Inflammatory macrophage treated with lipopolysaccharide for 1 hour (primary cell): ENCODE measurements around the gene CYREN.

Experiments
- DNase-seq, 2 donors: peaks; one replicate each; pipeline ENCODE4 v3.0.0-alpha.2; 2020 to 2022

CYREN gene

GRCh38 chr7:135195968-135196629, 25.6 kb upstream of the CYREN start:
- no peak for DNase-seq

DNA sequence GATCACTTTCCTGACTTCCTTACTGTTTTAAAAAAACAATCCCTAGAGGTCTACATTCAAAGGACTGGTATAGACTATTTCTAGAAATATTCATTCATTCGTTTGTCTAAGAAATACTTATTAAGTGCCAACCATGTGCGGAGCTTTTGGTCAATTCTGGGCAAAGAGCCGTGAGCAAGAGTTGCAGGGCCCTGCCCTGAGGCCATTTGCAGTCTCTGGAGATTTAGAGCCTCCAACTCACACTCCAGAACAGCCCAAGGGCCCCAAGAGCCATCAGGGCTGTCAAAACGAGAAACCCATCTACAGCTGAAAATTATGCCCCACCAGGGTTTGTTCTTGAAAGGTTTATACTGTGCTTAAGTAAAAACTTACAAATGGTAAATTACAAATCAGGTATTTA, 24.6 kb upstream of the CYREN start:
- DNase-seq = no peak

DNA sequence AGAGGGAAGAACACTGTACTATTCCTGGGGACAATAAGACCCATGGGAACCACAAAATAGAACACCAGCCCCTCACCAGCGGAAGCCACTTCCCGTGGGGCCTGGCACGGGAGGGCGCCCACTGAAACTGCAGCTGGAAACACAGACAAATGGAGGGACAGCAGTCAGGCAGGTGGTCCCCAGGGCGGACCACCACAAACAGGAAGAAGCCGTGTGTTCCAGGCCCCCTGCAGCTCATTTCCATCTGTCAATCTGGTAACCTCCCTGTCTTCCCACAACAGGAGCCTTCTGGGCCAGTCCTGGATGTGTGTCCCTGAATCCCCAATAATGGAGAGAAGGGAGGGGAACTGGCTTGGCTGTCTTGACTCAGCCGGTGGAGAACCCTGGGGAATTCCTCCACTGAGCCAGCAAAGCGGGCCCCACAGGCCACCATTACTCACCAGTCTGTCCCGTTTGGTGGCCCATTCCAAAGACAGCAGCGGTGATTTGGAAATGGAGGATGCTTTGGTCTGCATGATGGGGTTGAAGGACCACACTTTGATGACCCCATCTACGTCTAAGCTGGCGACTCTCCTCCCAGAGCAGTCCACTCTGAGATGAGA, 24.1 kb upstream of the CYREN start:
- DNase-seq = no peak

- no peak for DNase-seq
These were observed 23.1 kb upstream of the CYREN start for GRCh38 chr7:135193615-135194081.

- no peak for DNase-seq
These were observed 22.5 kb upstream of the CYREN start for GRCh38 chr7:135192914-135193536.

- no peak for DNase-seq
These were observed 20.2 kb upstream of the CYREN start for GRCh38 chr7:135190703-135191102.

GRCh38 chr7:135189961-135190360, 19.5 kb upstream of the CYREN start:
- DNase-seq = no peak

- DNase-seq = no peak
These were observed 18.7 kb upstream of the CYREN start for GRCh38 chr7:135189221-135189662.

- DNase-seq = no peak
These were observed 17.9 kb upstream of the CYREN start for GRCh38 chr7:135188298-135188984.

GRCh38 chr7:135186841-135187253, 16.3 kb upstream of the CYREN start:
- DNase-seq = no peak

DNA sequence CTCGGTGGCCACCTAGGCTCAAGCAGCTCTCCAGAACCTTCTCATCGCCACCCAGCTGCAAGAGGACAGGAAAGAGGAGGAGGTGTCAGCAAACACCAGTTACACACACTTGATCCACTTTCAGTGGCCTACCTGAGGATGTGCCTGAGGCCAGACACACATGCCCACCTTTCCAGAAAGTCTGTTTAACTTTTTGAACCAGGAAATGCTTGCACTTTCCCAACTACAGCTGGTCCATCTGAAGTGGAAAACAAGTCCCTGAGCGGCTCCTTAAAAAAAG, 15.7 kb upstream of the CYREN start:
- no peak for DNase-seq

DNA sequence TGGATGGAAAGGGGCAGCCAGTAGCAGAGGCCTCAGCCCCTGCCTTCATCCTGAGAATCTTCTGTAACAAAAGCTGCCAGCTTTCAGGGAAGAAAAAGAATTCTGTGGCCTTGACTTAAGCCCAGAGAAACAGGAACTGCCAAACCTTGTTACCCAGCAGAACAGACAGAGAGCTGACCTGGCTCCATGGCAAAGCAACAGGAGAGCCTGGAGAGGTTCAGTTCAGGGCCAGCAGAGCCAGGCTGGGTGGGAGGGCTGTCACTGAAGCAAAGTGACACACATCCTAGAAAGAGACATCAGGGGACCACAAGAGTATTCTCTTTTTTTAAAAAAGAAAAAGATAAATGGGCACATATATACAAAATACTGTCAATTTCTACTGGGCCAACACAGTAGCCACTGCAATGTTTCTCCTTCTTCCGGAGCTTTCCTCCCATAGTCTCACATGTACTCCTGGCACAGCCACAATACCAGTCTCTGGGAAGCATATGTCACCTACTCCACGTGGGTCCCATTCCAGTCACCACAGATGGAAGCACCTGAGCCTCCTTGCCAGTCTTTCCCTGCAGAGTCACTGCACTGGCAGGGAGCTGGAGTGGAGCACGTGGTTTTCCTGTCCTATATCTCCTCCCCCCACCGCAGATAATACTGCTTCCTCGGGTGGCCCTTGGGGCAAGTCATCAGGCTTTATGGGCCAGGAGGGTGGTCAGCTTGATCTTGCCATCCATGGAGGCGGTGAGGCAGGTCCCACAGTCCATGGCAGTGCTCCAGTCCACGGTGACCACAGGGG, 15.2 kb upstream of the CYREN start:
- DNase-seq = no peak

GRCh38 chr7:135184254-135184841, 13.8 kb upstream of the CYREN start:
- no peak for DNase-seq

- no peak for DNase-seq
These were observed 13.0 kb upstream of the CYREN start for GRCh38 chr7:135183478-135183877.

DNA sequence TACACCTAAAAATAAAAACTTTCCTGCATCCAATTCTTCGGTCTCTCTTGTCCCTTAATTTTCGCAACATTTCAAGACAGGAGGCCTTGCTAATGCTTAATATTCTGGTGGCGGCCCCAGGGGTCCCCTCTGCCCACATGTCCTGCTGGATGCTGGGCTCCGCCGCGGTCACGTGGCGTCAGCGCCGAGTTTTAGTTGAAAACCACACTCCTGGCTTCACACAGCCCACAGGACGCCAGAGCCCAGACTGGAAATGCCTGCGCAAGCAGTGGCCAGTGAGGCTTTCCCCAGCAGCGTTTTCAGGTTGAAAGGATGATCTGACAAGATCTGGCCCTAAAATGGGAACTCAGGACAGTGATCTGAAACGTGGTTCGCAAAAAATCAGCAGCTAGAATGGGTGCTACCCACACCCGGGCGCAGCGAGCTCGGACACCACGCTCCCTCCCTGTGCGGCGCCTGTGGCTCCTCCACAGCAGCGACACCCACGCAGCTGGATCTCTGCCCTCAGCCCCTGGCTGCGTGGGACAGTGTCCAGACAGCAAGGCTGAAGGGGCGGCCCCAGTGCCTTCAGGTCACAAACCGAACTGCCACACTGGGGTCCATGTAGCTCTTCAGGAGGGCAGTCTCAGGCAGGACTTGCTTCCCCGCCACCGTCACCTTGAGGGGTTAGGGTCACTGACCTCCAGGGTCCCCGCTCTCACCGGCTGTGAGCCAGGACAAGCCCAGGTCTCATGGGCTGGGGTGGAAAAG, 11.6 kb upstream of the CYREN start:
- no peak for DNase-seq

DNA sequence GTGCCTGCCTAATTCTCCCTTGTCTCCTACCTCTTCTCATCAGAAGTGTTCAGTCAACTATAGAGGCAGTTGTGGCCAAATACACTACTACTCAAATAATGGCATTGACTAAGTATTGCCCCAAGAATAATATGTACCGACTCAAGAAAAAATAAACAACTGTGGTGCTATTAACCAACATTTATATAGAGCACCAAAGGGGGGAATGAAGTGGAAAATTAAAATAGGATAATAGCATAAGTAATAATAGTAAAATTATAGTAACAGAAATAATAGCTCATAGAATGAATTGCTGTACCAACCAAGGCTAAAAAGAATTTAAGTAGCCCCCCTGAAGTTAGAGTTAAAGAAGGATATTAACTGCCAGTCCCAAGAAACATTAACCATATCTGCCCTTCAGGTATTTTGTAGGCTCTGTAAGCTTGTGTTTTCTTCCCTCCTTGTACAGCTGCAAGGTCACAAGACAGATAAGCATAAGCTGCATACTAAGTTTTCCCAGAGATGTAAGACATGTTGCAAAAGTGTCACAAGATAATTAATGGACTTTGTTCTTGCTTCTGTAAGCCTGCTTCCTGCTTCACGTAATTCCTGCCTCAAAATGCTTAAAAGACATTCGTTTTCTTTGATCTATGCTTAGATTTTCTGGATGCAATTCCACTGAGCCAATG, 10.9 kb upstream of the CYREN start:
- no peak for DNase-seq

- no peak for DNase-seq
These were observed 9.6 kb upstream of the CYREN start for GRCh38 chr7:135180122-135180521.

GRCh38 chr7:135179321-135179925, 8.9 kb upstream of the CYREN start:
- DNase-seq = no peak

- DNase-seq = no peak
These were observed 7.9 kb upstream of the CYREN start for GRCh38 chr7:135178364-135178763.

DNA sequence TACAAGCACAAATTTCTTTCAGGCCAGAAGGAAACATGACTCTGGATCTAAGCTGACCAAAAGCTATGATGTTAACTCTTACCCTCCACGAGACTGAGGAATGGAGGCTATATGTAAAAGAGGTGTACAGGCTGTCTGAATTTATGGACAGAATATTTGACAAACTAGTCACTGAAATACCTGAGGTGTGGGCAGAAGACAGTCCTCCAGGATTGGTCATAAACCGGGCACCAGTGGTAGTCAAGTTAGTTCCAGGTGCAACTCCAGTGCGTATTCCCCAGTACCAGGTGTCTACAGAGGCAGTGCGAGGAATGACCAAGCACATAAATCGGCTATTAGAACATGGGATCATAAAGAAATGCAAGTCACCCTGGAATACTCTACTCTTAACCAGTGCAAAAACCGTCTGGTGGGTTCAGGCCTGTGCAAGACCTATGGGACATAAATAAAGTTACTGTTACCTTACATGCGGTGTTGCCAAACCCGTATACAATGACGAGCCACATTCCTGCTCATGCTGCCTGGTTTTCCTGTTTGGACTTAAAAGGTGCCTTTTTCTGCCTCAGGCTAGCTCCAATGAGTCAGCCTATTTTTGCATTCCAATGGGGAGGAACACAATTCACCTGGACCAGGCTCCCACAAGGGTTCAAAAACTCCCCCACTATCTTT, 6.7 kb upstream of the CYREN start:
- no peak for DNase-seq
